NCI-H774 (cell line): ENCODE data around the gene ELL2.
"Not testable (repeated sequence)": the region's sequence is repeated elsewhere in the genome, so short reads cannot be mapped to it uniquely, and the experiment has no call there.

ENCODE experiments used
- DNase-seq: peaks from one replicate; lab custom pipeline; 2025; lab: John Stamatoyannopoulos, UW

ELL2 gene

GRCh38 chr5:95880081-95880926, 81.3 kb downstream of the ELL2 start:
- DNase-seq = no peak

- DNase-seq = no peak
Observed at GRCh38 chr5:95879661-95880060, 82.0 kb downstream of the ELL2 start.

- no peak for DNase-seq
Observed at GRCh38 chr5:95878417-95879323, 83.0 kb downstream of the ELL2 start.

GRCh38 chr5:95876782-95877181, 84.9 kb downstream of the ELL2 start:
- no peak for DNase-seq

GRCh38 chr5:95874246-95874645, 87.4 kb downstream of the ELL2 start:
- no peak for DNase-seq

GRCh38 chr5:95873351-95873750, 88.3 kb downstream of the ELL2 start:
- no peak for DNase-seq

- DNase-seq = no peak
Observed at GRCh38 chr5:95872346-95873268, 89.0 kb downstream of the ELL2 start.

GRCh38 chr5:95871146-95871806, 90.4 kb downstream of the ELL2 start:
- no peak for DNase-seq

- no peak for DNase-seq
Observed at GRCh38 chr5:95870105-95870672, 91.5 kb downstream of the ELL2 start.

- not testable (repeated sequence) for DNase-seq
Observed at GRCh38 chr5:95869173-95869855, 92.3 kb downstream of the ELL2 start.

- DNase-seq = no peak
Observed at GRCh38 chr5:95868136-95868535, 93.5 kb downstream of the ELL2 start.

GRCh38 chr5:95866435-95867040, 95.1 kb downstream of the ELL2 start:
- DNase-seq = no peak

- DNase-seq = no peak
Observed at GRCh38 chr5:95864944-95865504, 96.6 kb downstream of the ELL2 start.

GRCh38 chr5:95864456-95864855, 97.2 kb downstream of the ELL2 start:
- DNase-seq = no peak

- DNase-seq = no peak
Observed at GRCh38 chr5:95863383-95863757, 98.3 kb downstream of the ELL2 start.

GRCh38 chr5:95862671-95863382, 98.8 kb downstream of the ELL2 start:
- DNase-seq = no peak

- no peak for DNase-seq
Observed at GRCh38 chr5:95861864-95862561, 99.6 kb downstream of the ELL2 start.

- DNase-seq = no peak
Observed at GRCh38 chr5:95861221-95861863, 100.3 kb downstream of the ELL2 start.
